HepG2 (cell line): ENCODE measurements around the gene ATG4D. TPM values are rescaled to one million over a fixed set of nuclear protein-coding genes. Genes with fewer than 3 reads are reported as not detected.

Experiments
- CHD2 ChIP-seq: IDR thresholded peaks from 2 replicates; pipeline ENCODE4 v1.6.1; 2011; ENCODE audit warnings: low read depth, low read length, improper control_type of control experiment
- CHD4 ChIP-seq: fragments of 200-600 bp; sonication (generic); IDR thresholded peaks from 2 replicates; pipeline ENCODE4 v1.7.0; 2017; ENCODE audit warnings: mild to moderate bottlenecking, low read length, borderline replicate concordance
- DNMT1 ChIP-seq: sonication (generic); formaldehyde crosslinking; IDR thresholded peaks from 2 replicates; pipeline ENCODE4 v1.5.1; 2020; ENCODE audit warnings: mild to moderate bottlenecking, missing genetic modification reagents
- ELF4 ChIP-seq: sonication (generic); formaldehyde crosslinking; IDR thresholded peaks from 2 replicates; pipeline ENCODE4 v1.5.0; 2020; ENCODE audit warnings: missing genetic modification reagents, mild to moderate bottlenecking, moderate library complexity, borderline replicate concordance
- REPIN1 ChIP-seq: sonication (generic); formaldehyde crosslinking; IDR thresholded peaks from 2 replicates; pipeline ENCODE4 v1.8.0; 2022; ENCODE audit warnings: missing genetic modification reagents, low read depth, mild to moderate bottlenecking, borderline replicate concordance
- TBX2 ChIP-seq: sonication (generic); formaldehyde crosslinking; IDR thresholded peaks from 2 replicates; pipeline ENCODE4 v1.5.0; 2020; ENCODE audit warnings: missing genetic modification reagents, mild to moderate bottlenecking, borderline replicate concordance
- ZNF276 ChIP-seq: sonication (generic); formaldehyde crosslinking; IDR thresholded peaks from 2 replicates; pipeline ENCODE4 v1.4.0; 2020; ENCODE audit warnings: mild to moderate bottlenecking, low read depth, missing genetic modification reagents
- ZNF503 ChIP-seq: sonication (generic); formaldehyde crosslinking; IDR thresholded peaks from 2 replicates; pipeline ENCODE4 v1.4.0; 2020; ENCODE audit warnings: missing genetic modification reagents
- polyA plus RNA-seq, 8 experiments: library from polyadenylated mRNA; depleted of rRNA in 3 of 8; stranded (reverse) in 7 of 8; unstranded in 1 of 8; fragments of >200 nt; fragmentation: Illumina TruSeq in 4 of 8; extraction: Trizol in 4 of 8; gene quantifications; 2 replicates each; pipeline versions ENCODE4 v1.2.1 to v1.2.3, GENCODE V29; 2011 to 2016; ENCODE audit warnings: low read depth in 4 of 8, missing spikeins in 1 of 8, mixed read lengths in 1 of 8; ENCODE audit not compliant: insufficient read depth in 1 of 8
- total RNA-seq, 5 experiments: library from RNA; depleted of rRNA; stranded (reverse); fragments of >200 nt; fragmentation: Illumina TruSeq; extraction: Trizol; gene quantifications; 2 replicates each; pipeline ENCODE4 v1.2.3, GENCODE V29; 2016; ENCODE audit warnings: low read depth in 1 of 5

ATG4D gene
- total and polyA plus RNA-seq, 2 of the 13 experiments (the other 11 are each of a cell fraction or from before 2014, with no cell fraction given): 17.8 to 19.0 TPM

GRCh38 chr19:10543420-10544241 lies at the start of gene ATG4D (continued):
- TF ChIP-seq ZNF503: no peak
- 0 out of 2 replicates have a peak, but pooled peaks have one; percentile 21 for TF ChIP-seq REPIN1 (CRISPR knock-in tag)
- 0 out of 2 replicates have a peak, but pooled peaks have one; percentile 3 for TF ChIP-seq CHD4
- TF ChIP-seq TBX2 (CRISPR knock-in tag): 0 out of 2 replicates have a peak, but pooled peaks have one; percentile 26
- TF ChIP-seq CHD2: no peak
- TF ChIP-seq ELF4 (CRISPR knock-in tag): no peak
- no peak for TF ChIP-seq DNMT1 (CRISPR knock-in tag)
- TF ChIP-seq ZNF276 (CRISPR knock-in tag): no peak
